IPS DF 4.7 (cell line): ENCODE measurements around the gene SIDT2.

Experiments
- DNase-seq: peaks from one replicate; pipeline ENCODE4 v3.0.0-alpha.2; 2013; ENCODE audit warnings: low spot score; ENCODE audit errors: extremely low read depth

SIDT2 gene

GRCh38 chr11:117220999-117221774 lies 42.6 kb downstream of the SIDT2 start:
- no peak for DNase-seq

- no peak for DNase-seq
Measured at GRCh38 chr11:117221775-117222517, 43.4 kb downstream of the SIDT2 start.

- DNase-seq, result no peak
Measured at GRCh38 chr11:117222991-117223740, 44.6 kb downstream of the SIDT2 start.

- no peak for DNase-seq
Measured at GRCh38 chr11:117223741-117224689, 45.5 kb downstream of the SIDT2 start.

GRCh38 chr11:117225553-117226170 lies 47.1 kb downstream of the SIDT2 start:
- no peak for DNase-seq

GRCh38 chr11:117226388-117227385 lies 48.1 kb downstream of the SIDT2 start:
- DNase-seq, result no peak

- DNase-seq, result no peak
Measured at GRCh38 chr11:117228091-117228490, 49.5 kb downstream of the SIDT2 start.

GRCh38 chr11:117229411-117229810 lies 50.9 kb downstream of the SIDT2 start:
- DNase-seq, result no peak

- DNase-seq, result no peak
Measured at GRCh38 chr11:117229931-117230285, 51.4 kb downstream of the SIDT2 start.

- DNase-seq, result no peak
Measured at GRCh38 chr11:117230286-117230961, 51.9 kb downstream of the SIDT2 start.

- no peak for DNase-seq
Measured at GRCh38 chr11:117230999-117231841, 52.7 kb downstream of the SIDT2 start.

- DNase-seq, result no peak
Measured at GRCh38 chr11:117231842-117232091, 53.2 kb downstream of the SIDT2 start, which contains the start of gene PCSK7. Gene PCSK7 (minus strand): TSS chr11:117232073. CDS start chr11:117229844, 2,229 bp downstream.

GRCh38 chr11:117232092-117232878 lies 53.7 kb downstream of the SIDT2 start, which contains the start of gene RNF214:
Gene RNF214 (plus strand): TSS chr11:117232671. CDS start chr11:117234273, 1,602 bp downstream.
- DNase-seq, result no peak

GRCh38 chr11:117232911-117233409 lies 54.4 kb downstream of the SIDT2 start:
- DNase-seq, result no peak

- DNase-seq, result no peak
Measured at GRCh38 chr11:117238221-117238620, 59.7 kb downstream of the SIDT2 start.

- DNase-seq, result no peak
Measured at GRCh38 chr11:117239295-117239694, 60.8 kb downstream of the SIDT2 start.
